Suppressor macrophage (primary cell): ENCODE measurements around the gene RASA4B.
"Not testable (repeated sequence)": the region's sequence is repeated elsewhere in the genome, so short reads cannot be mapped to it uniquely, and the experiment has no call there.

Experiments used
- DNase-seq, 4 experiments: peaks; one replicate each; pipeline ENCODE4 v3.0.0-alpha.2; 2020 to 2022

Gene RASA4B

GRCh38 chr7:102473271-102473991, 44.1 kb downstream of the RASA4B start:
- DNase-seq = no peak

GRCh38 chr7:102472126-102473041, 45.2 kb downstream of the RASA4B start:
- DNase-seq = no peak

- DNase-seq = no peak
Observed at GRCh38 chr7:102471791-102472125, 45.8 kb downstream of the RASA4B start.

- no peak for DNase-seq
Observed at GRCh38 chr7:102469972-102470825, 47.4 kb downstream of the RASA4B start.

- no peak for DNase-seq
Observed at GRCh38 chr7:102469351-102469971, 48.1 kb downstream of the RASA4B start.

GRCh38 chr7:102468478-102469350, 48.9 kb downstream of the RASA4B start:
- no peak for DNase-seq

GRCh38 chr7:102467581-102468477, 49.7 kb downstream of the RASA4B start:
- no peak for DNase-seq

GRCh38 chr7:102466097-102466496, 51.5 kb downstream of the RASA4B start:
- peak in 1 of 4 experiments; percentile 1 for DNase-seq

GRCh38 chr7:102464577-102465280, 52.8 kb downstream of the RASA4B start, which contains the start of the genes ALKBH4 and LRWD1:
ALKBH4 (minus strand) TSS chr7:102464863; CDS start chr7:102464836, 27 bp downstream.
LRWD1 (plus strand) TSS chr7:102464984; CDS start chr7:102465081, 97 bp downstream.
- peak; percentile 99 to 100 (median 100) for DNase-seq

GRCh38 chr7:102463841-102464576, 53.6 kb downstream of the RASA4B start:
- DNase-seq = peak; percentile 21 to 41 (median 36)

- peak in 1 of 4 experiments; percentile 0 for DNase-seq
Observed at GRCh38 chr7:102460467-102460866, 57.1 kb downstream of the RASA4B start.

- no peak for DNase-seq
Observed at GRCh38 chr7:102459221-102459844, 58.2 kb downstream of the RASA4B start.

- no peak for DNase-seq
Observed at GRCh38 chr7:102457352-102457924, 60.1 kb downstream of the RASA4B start.

GRCh38 chr7:102456327-102456726, 61.2 kb downstream of the RASA4B start:
- DNase-seq = no peak

GRCh38 chr7:102455596-102455995, 62.0 kb downstream of the RASA4B start:
- no peak for DNase-seq

GRCh38 chr7:102454932-102455331, 62.6 kb downstream of the RASA4B start:
- not testable (repeated sequence) for DNase-seq

GRCh38 chr7:102454468-102454867, 63.1 kb downstream of the RASA4B start:
- peak; percentile 27 to 61 (median 38) for DNase-seq

GRCh38 chr7:102453319-102453718, 64.3 kb downstream of the RASA4B start:
- DNase-seq = no peak
